Fibroblast of lung (primary cell): ENCODE data around the gene PHF1.

Source experiments
- EZH2 ChIP-seq: IDR thresholded peaks from 2 replicates; pipeline ENCODE4 v1.5.1; 2012; ENCODE audit warnings: low read length, control low read depth, mild to moderate bottlenecking; ENCODE audit errors: missing control alignments
- TF ChIP-seq, protein P1 (sequence below), 2 donors: IDR thresholded peaks in 1 of 2; conservative IDR thresholded peaks in 1 of 2; 1 replicate in 1 of 2; 2 replicates in 1 of 2; pipeline ENCODE4 v1.5.1; 2011 to 2012; ENCODE audit warnings: low read length in 2 of 2, control low read depth in 1 of 2, inconsistent platforms in 1 of 2, low read depth in 1 of 2, mild to moderate bottlenecking in 1 of 2

DNA sequence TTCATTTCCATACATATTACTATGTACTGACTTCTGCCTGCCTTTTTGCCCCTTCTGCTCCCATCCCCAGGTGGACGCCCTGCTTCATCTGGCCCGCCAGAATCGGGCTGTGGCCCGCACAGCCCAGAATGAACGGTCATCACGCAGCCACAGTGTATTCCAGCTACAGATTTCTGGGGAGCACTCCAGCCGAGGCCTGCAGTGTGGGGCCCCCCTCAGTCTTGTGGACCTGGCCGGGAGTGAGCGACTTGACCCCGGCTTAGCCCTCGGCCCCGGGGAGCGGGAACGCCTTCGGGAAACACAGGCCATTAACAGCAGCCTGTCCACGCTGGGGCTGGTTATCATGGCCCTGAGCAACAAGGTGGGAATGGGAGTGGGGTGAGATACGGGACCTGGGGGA is 4.7 kb upstream of the PHF1 start:
- TF ChIP-seq, protein P1, sequence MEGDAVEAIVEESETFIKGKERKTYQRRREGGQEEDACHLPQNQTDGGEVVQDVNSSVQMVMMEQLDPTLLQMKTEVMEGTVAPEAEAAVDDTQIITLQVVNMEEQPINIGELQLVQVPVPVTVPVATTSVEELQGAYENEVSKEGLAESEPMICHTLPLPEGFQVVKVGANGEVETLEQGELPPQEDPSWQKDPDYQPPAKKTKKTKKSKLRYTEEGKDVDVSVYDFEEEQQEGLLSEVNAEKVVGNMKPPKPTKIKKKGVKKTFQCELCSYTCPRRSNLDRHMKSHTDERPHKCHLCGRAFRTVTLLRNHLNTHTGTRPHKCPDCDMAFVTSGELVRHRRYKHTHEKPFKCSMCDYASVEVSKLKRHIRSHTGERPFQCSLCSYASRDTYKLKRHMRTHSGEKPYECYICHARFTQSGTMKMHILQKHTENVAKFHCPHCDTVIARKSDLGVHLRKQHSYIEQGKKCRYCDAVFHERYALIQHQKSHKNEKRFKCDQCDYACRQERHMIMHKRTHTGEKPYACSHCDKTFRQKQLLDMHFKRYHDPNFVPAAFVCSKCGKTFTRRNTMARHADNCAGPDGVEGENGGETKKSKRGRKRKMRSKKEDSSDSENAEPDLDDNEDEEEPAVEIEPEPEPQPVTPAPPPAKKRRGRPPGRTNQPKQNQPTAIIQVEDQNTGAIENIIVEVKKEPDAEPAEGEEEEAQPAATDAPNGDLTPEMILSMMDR (conservative IDR thresholded peaks at IDR 0.05 in 1 of 2, IDR thresholded peaks at IDR 0.05 in 1 of 2; ENCODE audit: low read depth in 1 of 2, low read length in 2 of 2) = no peak
- TF ChIP-seq EZH2 = no peak
